ENCODE measurements around the gene GFAP.

The GFAP gene

DNA sequence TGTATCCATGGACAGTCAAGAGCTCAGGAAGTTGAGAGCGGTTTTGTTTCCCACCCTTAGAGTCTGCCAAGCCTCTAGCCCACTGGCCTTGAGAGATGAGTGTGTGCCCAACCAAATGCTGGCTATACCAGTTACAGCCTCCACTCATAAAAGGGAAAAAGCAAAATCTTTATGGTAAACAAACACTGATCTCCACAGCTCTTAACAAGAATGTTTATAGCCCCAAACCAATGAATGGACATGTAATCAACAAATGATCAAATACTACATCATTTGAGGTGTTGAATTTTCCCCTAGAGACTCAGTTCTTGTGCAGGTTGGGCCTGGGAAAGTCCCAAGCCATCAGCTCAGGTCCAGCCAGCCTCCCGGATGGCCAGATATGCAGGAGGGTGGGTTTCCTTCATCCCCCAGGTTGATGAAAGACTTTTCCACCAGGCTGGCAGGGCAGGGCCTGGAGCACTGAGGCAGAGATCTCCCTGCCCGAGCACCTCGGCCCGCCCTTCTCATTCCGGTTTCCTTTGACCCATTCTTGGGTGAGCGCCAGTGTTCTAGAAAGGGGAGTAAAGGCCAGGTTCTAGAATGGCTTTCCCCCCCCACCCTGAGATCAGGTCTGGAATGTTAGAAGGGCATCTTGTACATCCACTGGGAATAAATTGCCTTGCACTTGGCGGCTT is 12.2 kb downstream of the GFAP start:
- Mint-ChIP-seq H3K27ac (no peak overlapping the region), H3K4me1 (peaks cover 20% of the 10 kb centered on the region), H3K36me3 (ENCODE audit: low read depth) (peaks cover 6% of the 10 kb centered on the region), H3K9me3 (no peaks in the 10 kb centered on the region), H3K4me3 (no peak overlapping the region), H3K27me3 (no peaks in the 10 kb centered on the region)
- DNase-seq (no peak), ATAC-seq (no peak)

- ATAC-seq (no peak), DNase-seq (no peak)
These were observed 13.1 kb downstream of the GFAP start for GRCh38 chr17:44902135-44902760.

DNA sequence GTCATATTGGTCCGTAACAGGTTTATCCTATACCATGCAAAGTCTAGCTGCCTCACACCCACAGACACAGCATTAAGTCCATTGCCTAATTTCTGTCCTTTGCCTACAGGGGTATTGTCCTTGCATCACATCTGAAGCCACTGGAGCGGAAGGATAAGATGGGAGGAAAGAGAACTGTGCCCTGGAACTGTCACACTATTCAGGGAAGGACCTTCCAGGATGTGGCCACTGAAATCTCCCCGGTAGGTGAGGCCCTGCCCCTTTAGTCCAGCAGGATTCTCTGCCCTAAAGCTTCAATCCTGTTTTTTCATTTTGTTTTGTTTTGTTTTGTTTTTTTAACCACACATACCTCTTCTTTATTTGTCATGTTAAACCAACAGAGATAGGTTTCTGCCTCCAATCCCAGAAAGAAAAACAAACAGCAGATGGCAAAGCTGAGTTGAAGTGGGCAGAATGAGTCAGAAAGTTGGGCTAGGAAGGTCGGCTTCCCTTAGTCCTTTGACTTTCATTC is 13.8 kb downstream of the GFAP start:
- H3K36me3 Mint-ChIP-seq (ENCODE audit: low read depth), result peaks cover 7% of the 10 kb centered on the region
- H3K27me3 Mint-ChIP-seq, result no peaks in the 10 kb centered on the region
- peaks cover 27% of the 10 kb centered on the region for H3K4me1 Mint-ChIP-seq
- ATAC-seq (no peak), DNase-seq (no peak)
- no peak overlapping the region for H3K27ac Mint-ChIP-seq
- no peaks in the 10 kb centered on the region for H3K9me3 Mint-ChIP-seq
- no peak overlapping the region for H3K4me3 Mint-ChIP-seq

More at GRCh38 chr17:44902135-44902760, 13.1 kb downstream of the GFAP start:
- no peak overlapping the region for H3K27ac Mint-ChIP-seq
- peaks cover 6% of the 10 kb centered on the region for H3K36me3 Mint-ChIP-seq (ENCODE audit: low read depth)
- H3K9me3 Mint-ChIP-seq, result no peaks in the 10 kb centered on the region
- no peak overlapping the region for H3K4me3 Mint-ChIP-seq
- H3K4me1 Mint-ChIP-seq, result peaks cover 24% of the 10 kb centered on the region
- no peaks in the 10 kb centered on the region for H3K27me3 Mint-ChIP-seq

- H3K36me3 Mint-ChIP-seq (ENCODE audit: low read depth), result peaks cover 11% of the 10 kb centered on the region
- H3K4me3 Mint-ChIP-seq, result no peak overlapping the region
- H3K4me1 Mint-ChIP-seq, result peaks cover 29% of the 10 kb centered on the region
- DNase-seq (no peak), ATAC-seq (no peak)
- no peaks in the 10 kb centered on the region for H3K27me3 Mint-ChIP-seq
- H3K9me3 Mint-ChIP-seq, result no peaks in the 10 kb centered on the region
- no peak overlapping the region for H3K27ac Mint-ChIP-seq
These were observed 14.4 kb downstream of the GFAP start for GRCh38 chr17:44900894-44901293.

DNA sequence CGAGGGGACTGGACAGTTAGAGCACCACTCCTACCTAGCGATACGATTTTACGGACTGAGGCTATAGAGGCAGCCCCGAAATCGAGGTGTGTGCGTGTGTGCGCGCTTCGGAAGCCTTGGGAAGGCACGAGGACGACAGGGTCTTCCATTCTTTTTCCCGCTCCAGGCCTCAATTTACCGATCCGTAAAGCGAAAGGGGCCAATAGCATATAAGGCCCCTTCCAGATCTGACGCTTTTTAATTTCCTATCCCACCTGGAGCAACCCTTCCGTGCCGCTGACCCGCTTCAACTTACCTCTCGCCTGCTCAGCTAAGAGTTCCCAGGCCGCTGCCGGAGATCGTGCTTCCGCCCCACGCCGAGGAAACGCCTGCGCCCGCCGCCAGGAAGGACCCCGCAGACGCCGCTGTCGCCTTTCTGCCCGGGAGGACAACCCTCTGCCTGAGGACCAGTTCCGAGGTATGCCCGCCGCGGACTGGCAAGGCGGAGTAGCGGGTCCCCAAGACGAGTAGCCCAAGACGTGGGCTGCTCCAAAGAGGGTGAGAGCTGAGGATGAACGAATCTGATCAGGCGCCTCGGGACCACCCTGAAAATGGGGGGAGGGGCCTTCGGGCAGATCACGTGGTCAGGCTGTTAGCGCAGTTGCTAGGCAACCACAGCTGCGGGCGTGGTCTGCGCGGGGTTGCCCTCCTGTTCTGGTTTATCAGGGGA is 16.1 kb downstream of the GFAP start, which contains the start of gene EFTUD2:
Gene EFTUD2 (minus strand): TSS at position 372 of the 709 bp plus-strand sequence. CDS start 4,924 bp downstream, outside the sequence.
- ATAC-seq (peak; percentile 88), DNase-seq (peak; percentile 94)
- Mint-ChIP-seq H3K36me3 (ENCODE audit: low read depth) (peaks cover 19% of the 10 kb centered on the region), H3K4me3 (peak within 1 kb of the TSS; percentile 90), H3K27ac (peak within 1 kb of the TSS; percentile 100), H3K27me3 (no peaks in the 10 kb centered on the region), H3K4me1 (peaks cover 37% of the 10 kb centered on the region), H3K9me3 (no peaks in the 10 kb centered on the region)

DNA sequence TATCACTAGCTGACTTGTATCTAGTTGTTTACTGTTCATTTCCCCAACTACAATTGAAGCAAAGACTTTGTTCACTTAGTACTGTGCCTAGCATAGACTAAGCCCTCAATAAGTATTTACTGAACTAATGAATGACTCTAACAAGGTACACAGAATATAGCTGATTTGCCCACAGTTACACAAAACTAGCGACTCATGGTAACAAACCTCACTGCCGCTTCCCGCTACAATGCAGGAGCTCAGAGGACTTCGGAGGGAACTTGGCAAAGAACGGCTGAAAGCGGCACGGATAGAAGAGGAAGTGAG is 16.6 kb downstream of the GFAP start:
- Mint-ChIP-seq H3K27me3 (no peaks in the 10 kb centered on the region), H3K9me3 (no peaks in the 10 kb centered on the region), H3K4me1 (peaks cover 37% of the 10 kb centered on the region), H3K36me3 (ENCODE audit: low read depth) (peaks cover 19% of the 10 kb centered on the region), H3K4me3 (peak overlapping the region; percentile 90), H3K27ac (peak overlapping the region; percentile 100)
- ATAC-seq (no peak), DNase-seq (no peak)

- no peak for DNase-seq
- Mint-ChIP-seq H3K27me3 (no peaks in the 10 kb centered on the region), H3K36me3 (ENCODE audit: low read depth) (peaks cover 29% of the 10 kb centered on the region), H3K4me1 (peaks cover 34% of the 10 kb centered on the region), H3K9me3 (no peaks in the 10 kb centered on the region), H3K4me3 (no peak overlapping the region), H3K27ac (no peak overlapping the region)
- no peak for ATAC-seq
These were observed 20.7 kb downstream of the GFAP start for GRCh38 chr17:44894642-44895041.

DNA sequence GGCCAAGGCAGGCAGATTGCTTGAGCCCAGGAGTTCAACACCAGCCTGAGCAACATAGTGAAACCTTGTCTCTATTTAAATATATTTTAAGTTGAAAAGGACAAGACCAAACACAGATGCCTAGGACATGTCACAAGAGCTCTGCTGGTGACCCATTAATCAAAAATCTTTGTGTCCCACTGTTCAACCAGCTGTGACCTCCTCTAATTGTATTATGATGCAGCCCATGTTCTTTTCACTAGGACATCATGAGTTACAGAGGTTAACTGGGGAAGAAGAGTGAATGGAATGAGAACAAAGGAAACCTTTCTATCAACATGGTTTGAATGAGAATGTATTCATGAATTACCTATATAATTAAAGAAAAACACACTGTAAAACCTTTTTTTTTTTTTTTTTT is 23.1 kb downstream of the GFAP start:
- DNase-seq (no peak), ATAC-seq (no peak)
- Mint-ChIP-seq H3K27ac (no peak overlapping the region), H3K27me3 (no peaks in the 10 kb centered on the region), H3K9me3 (no peaks in the 10 kb centered on the region), H3K4me3 (no peak overlapping the region), H3K36me3 (ENCODE audit: low read depth) (peaks cover 24% of the 10 kb centered on the region), H3K4me1 (peaks cover 20% of the 10 kb centered on the region)

DNA sequence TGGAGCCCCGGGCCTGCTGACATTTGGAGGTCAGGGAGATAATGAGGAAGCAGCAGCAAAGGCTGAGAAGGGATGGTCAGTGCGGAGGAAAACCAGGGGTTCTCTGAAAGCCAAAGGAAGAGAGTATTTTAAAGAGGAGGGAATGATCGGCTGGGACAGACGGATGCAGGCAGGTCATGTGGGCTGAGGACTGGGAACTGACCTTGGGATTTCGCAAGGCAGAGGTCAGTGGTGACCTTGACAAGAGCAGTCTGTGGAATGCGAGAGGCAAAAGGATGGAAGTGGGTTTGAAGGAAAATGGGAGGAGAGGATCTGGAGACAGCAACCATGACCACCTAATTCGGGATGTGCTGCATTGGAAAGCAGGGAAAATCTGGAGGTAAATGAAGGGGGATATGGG is 26.3 kb downstream of the GFAP start:
- Mint-ChIP-seq H3K36me3 (ENCODE audit: low read depth) (peaks cover 29% of the 10 kb centered on the region), H3K27me3 (no peaks in the 10 kb centered on the region), H3K27ac (no peak overlapping the region), H3K4me3 (no peak overlapping the region), H3K4me1 (peaks cover 10% of the 10 kb centered on the region), H3K9me3 (no peaks in the 10 kb centered on the region)
- ATAC-seq (no peak), DNase-seq (no peak)

GRCh38 chr17:44887971-44888954 is 27.0 kb downstream of the GFAP start:
- H3K4me3 Mint-ChIP-seq, result no peak overlapping the region
- H3K4me1 Mint-ChIP-seq, result peaks cover 8% of the 10 kb centered on the region
- no peak for ATAC-seq
- H3K27ac Mint-ChIP-seq, result no peak overlapping the region
- H3K36me3 Mint-ChIP-seq (ENCODE audit: low read depth), result peaks cover 32% of the 10 kb centered on the region
- no peaks in the 10 kb centered on the region for H3K27me3 Mint-ChIP-seq
- no peaks in the 10 kb centered on the region for H3K9me3 Mint-ChIP-seq
- no peak for DNase-seq

GRCh38 chr17:44887016-44887415 is 28.3 kb downstream of the GFAP start:
- Mint-ChIP-seq H3K4me3 (no peak overlapping the region), H3K4me1 (peaks cover 8% of the 10 kb centered on the region), H3K36me3 (ENCODE audit: low read depth) (peaks cover 42% of the 10 kb centered on the region), H3K27ac (no peak overlapping the region), H3K9me3 (no peaks in the 10 kb centered on the region), H3K27me3 (no peaks in the 10 kb centered on the region)
- ATAC-seq (no peak), DNase-seq (no peak)

- no peak for DNase-seq
- peaks cover 3% of the 10 kb centered on the region for H3K4me1 Mint-ChIP-seq
- peaks cover 48% of the 10 kb centered on the region for H3K36me3 Mint-ChIP-seq (ENCODE audit: low read depth)
- no peaks in the 10 kb centered on the region for H3K27me3 Mint-ChIP-seq
- H3K27ac Mint-ChIP-seq, result no peak overlapping the region
- ATAC-seq, result no peak
- no peaks in the 10 kb centered on the region for H3K9me3 Mint-ChIP-seq
- H3K4me3 Mint-ChIP-seq, result no peak overlapping the region
These were observed 30.4 kb downstream of the GFAP start for GRCh38 chr17:44884941-44885340.

DNA sequence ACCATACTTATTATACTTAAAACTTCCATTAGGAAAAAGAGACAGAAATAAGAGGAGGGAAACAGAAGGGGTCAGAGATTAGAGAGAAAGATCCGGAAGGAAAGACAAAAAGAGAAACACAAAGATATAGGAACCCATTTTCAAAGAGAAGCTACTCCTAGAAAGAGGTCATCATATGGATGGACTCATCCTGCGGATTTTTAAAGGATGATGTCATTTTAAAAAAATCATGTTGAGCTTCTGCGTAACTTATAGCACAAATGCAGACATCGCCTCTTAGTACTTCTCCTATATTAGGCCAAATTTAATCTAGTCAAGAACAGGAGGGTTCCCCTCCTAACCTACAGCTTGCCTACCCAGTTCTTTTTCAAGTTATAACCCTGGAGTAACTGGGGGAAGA is 34.2 kb downstream of the GFAP start:
- no peak for DNase-seq
- no peak overlapping the region for H3K27ac Mint-ChIP-seq

GRCh38 chr17:44880062-44880461 is 35.2 kb downstream of the GFAP start:
- no peaks in the 10 kb centered on the region for H3K9me3 Mint-ChIP-seq
- H3K36me3 Mint-ChIP-seq (ENCODE audit: low read depth), result peaks cover 61% of the 10 kb centered on the region
- ATAC-seq (no peak), DNase-seq (no peak)
- H3K27ac Mint-ChIP-seq, result no peak overlapping the region
- no peaks in the 10 kb centered on the region for H3K27me3 Mint-ChIP-seq
- H3K4me3 Mint-ChIP-seq, result no peak overlapping the region
- no peaks in the 10 kb centered on the region for H3K4me1 Mint-ChIP-seq

More for the DNA sequence above, 34.2 kb downstream of the GFAP start:
- ATAC-seq, result no peak
- Mint-ChIP-seq H3K36me3 (ENCODE audit: low read depth) (peaks cover 59% of the 10 kb centered on the region), H3K4me1 (no peaks in the 10 kb centered on the region), H3K4me3 (no peak overlapping the region), H3K9me3 (no peaks in the 10 kb centered on the region), H3K27me3 (no peaks in the 10 kb centered on the region)

Data from activated naive CD8-positive, alpha-beta T cell treated with anti-CD3 and anti-CD28 coated beads, Interleukin-2, amount 50 U/mL, for 24 hours (primary cell).